GM18499 (cell line): ENCODE results near the gene SERINC2.
"Not testable (repeated sequence)": the region's sequence is repeated elsewhere in the genome, so short reads cannot be mapped to it uniquely, and the experiment has no call there.

Experiments used
- ATAC-seq: cut with Tn5 transposase; IDR thresholded peaks from one replicate; pipeline ENCODE4 v1.9.1; 2021; ENCODE audit warnings: moderate number of reproducible peaks; ENCODE audit not compliant: insufficient read depth, unreplicated experiment

Gene SERINC2

GRCh38 chr1:31453384-31454079 is 40.5 kb downstream of the SERINC2 start:
- no peak for ATAC-seq

- ATAC-seq: no peak
Observed at GRCh38 chr1:31458287-31458896, 45.4 kb downstream of the SERINC2 start.

- no peak for ATAC-seq
Observed at GRCh38 chr1:31460027-31460426, 47.0 kb downstream of the SERINC2 start.

- no peak for ATAC-seq
Observed at GRCh38 chr1:31467005-31467674, 54.1 kb downstream of the SERINC2 start.

- no peak for ATAC-seq
Observed at GRCh38 chr1:31470794-31471315, 57.8 kb downstream of the SERINC2 start.

- not testable (repeated sequence) for ATAC-seq
Observed at GRCh38 chr1:31471452-31472313, 58.7 kb downstream of the SERINC2 start.

GRCh38 chr1:31472314-31472651 is 59.3 kb downstream of the SERINC2 start:
- not testable (repeated sequence) for ATAC-seq

GRCh38 chr1:31472673-31473072 is 59.7 kb downstream of the SERINC2 start:
- not testable (repeated sequence) for ATAC-seq

- ATAC-seq: not testable (repeated sequence)
Observed at GRCh38 chr1:31473508-31473907, 60.5 kb downstream of the SERINC2 start.

- not testable (repeated sequence) for ATAC-seq
Observed at GRCh38 chr1:31474567-31474966, 61.6 kb downstream of the SERINC2 start.

GRCh38 chr1:31476891-31477846 is 64.2 kb downstream of the SERINC2 start:
- ATAC-seq: no peak

GRCh38 chr1:31478167-31478566 is 65.2 kb downstream of the SERINC2 start:
- ATAC-seq: no peak

- ATAC-seq: no peak
Observed at GRCh38 chr1:31479811-31480210, 66.8 kb downstream of the SERINC2 start.

- ATAC-seq: not testable (repeated sequence)
Observed at GRCh38 chr1:31480426-31480825, 67.4 kb downstream of the SERINC2 start.

- no peak for ATAC-seq
Observed at GRCh38 chr1:31482482-31483011, 69.5 kb downstream of the SERINC2 start.

- no peak for ATAC-seq
Observed at GRCh38 chr1:31483012-31483946, 70.3 kb downstream of the SERINC2 start.
